Neural cell (in vitro differentiated cells): Measurements from ENCODE around the gene FCAMR. TPM values are rescaled to one million over a fixed set of nuclear protein-coding genes. Genes with fewer than 3 reads are reported as not detected.

Experiments used
- H2AFZ ChIP-seq: fragments of 200-600, 300-800 bp; sonication (generic), shearing (Covaris generic); 2 replicates; pipeline ENCODE4 v1.6.0; 2014; ENCODE audit warnings: low read depth, mild to moderate bottlenecking, antibody characterized with exemption, low read length, moderate library complexity
- H3F3A ChIP-seq: fragments of 200-600 bp; shearing (Covaris generic); 2 replicates; pipeline ENCODE4 v1.6.1; 2016; ENCODE audit warnings: mild to moderate bottlenecking, moderate library complexity, mixed read lengths, antibody characterized with exemption, low read length; ENCODE audit not compliant: insufficient read depth, poor library complexity, severe bottlenecking
- H3K27ac ChIP-seq: fragments of 200-600, 300-800 bp; sonication (generic), shearing (Covaris generic); 2 replicates; pipeline ENCODE4 v1.5.1; 2014; ENCODE audit warnings: mild to moderate bottlenecking, low read length, moderate library complexity
- H3K27me3 ChIP-seq: fragments of 300-800, 200-600 bp; sonication (generic), shearing (Covaris generic); 2 replicates; pipeline ENCODE4 v1.6.0; 2014; ENCODE audit warnings: mild to moderate bottlenecking, low read depth, low read length, moderate library complexity; ENCODE audit not compliant: insufficient read depth
- H3K36me3 ChIP-seq: fragments of 300-800, 200-600 bp; sonication (generic), shearing (Covaris generic); 2 replicates; pipeline ENCODE4 v1.5.1; 2014; ENCODE audit warnings: mild to moderate bottlenecking, antibody characterized with exemption, low read length, moderate library complexity; ENCODE audit not compliant: insufficient read depth
- H3K4me2 ChIP-seq: fragments of 300-800, 200-600 bp; sonication (generic), shearing (Covaris generic); 2 replicates; pipeline ENCODE4 v1.6.0; 2014; ENCODE audit warnings: mild to moderate bottlenecking, low read length
- H3K4me3 ChIP-seq: fragments of 300-800, 200-600 bp; sonication (generic), shearing (Covaris generic); 2 replicates; pipeline ENCODE4 v1.5.1; 2014; ENCODE audit warnings: mild to moderate bottlenecking, low read length, moderate library complexity
- H3K79me2 ChIP-seq: fragments of 200-600 bp; shearing (Covaris generic); replicated peaks from 2 replicates; pipeline ENCODE4 v1.6.0; 2014; ENCODE audit warnings: mild to moderate bottlenecking, low read length, moderate library complexity; ENCODE audit not compliant: insufficient read depth
- H3K9ac ChIP-seq: fragments of 300-800, 200-600 bp; sonication (generic), shearing (Covaris generic); 2 replicates; pipeline ENCODE4 v1.6.1; 2016; ENCODE audit warnings: mild to moderate bottlenecking, low read length, mixed read lengths
- H3K9me2 ChIP-seq: fragments of 200-600 bp; shearing (Covaris generic); 2 replicates; pipeline ENCODE4 v1.6.1; 2016; ENCODE audit warnings: mild to moderate bottlenecking, low read length, mixed read lengths; ENCODE audit not compliant: insufficient read depth
- H3K9me3 ChIP-seq: fragments of 200-600, 300-800 bp; sonication (generic), shearing (Covaris generic); 2 replicates; pipeline ENCODE4 v1.6.1; 2016; ENCODE audit warnings: mild to moderate bottlenecking, mixed run types, low read length, moderate library complexity, mixed read lengths
- H4K20me1 ChIP-seq: fragments of 200-600 bp; shearing (Covaris generic); 2 replicates; pipeline ENCODE4 v1.6.1; 2016; ENCODE audit warnings: mild to moderate bottlenecking, mixed run types; ENCODE audit not compliant: insufficient read depth
- CTCF ChIP-seq: fragments of 450-650 bp; IDR thresholded peaks from 2 replicates; pipeline ENCODE4 v1.5.1; 2014; ENCODE audit warnings: antibody characterized with exemption, mild to moderate bottlenecking, moderate library complexity; ENCODE audit not compliant: poor library complexity, severe bottlenecking
- EP300 ChIP-seq: fragments of 450-650 bp; conservative IDR thresholded peaks from 2 replicates; pipeline ENCODE4 v1.6.1; 2014; ENCODE audit warnings: antibody characterized with exemption, mild to moderate bottlenecking, moderate library complexity; ENCODE audit not compliant: poor library complexity, severe bottlenecking
- EZH2 ChIP-seq: fragments of 200-600, 300-800 bp; shearing (Covaris generic), sonication (generic); IDR thresholded peaks from 2 replicates; pipeline ENCODE4 v1.6.1; 2014; ENCODE audit warnings: antibody characterized with exemption, low read length, borderline replicate concordance, mild to moderate bottlenecking; ENCODE audit not compliant: insufficient read depth, poor library complexity, severe bottlenecking
- MXI1 ChIP-seq: fragments of 450-650 bp; conservative IDR thresholded peaks from 2 replicates; pipeline ENCODE4 v1.6.1; 2014; ENCODE audit warnings: antibody characterized with exemption, mild to moderate bottlenecking; ENCODE audit not compliant: poor library complexity, severe bottlenecking
- POLR2AphosphoS5 ChIP-seq: IDR thresholded peaks from 2 replicates; pipeline ENCODE4 v1.6.1; 2012
- RAD21 ChIP-seq: fragments of 450-650 bp; conservative IDR thresholded peaks from 2 replicates; pipeline ENCODE4 v1.6.1; 2014; ENCODE audit warnings: antibody characterized with exemption, mild to moderate bottlenecking, moderate library complexity
- REST ChIP-seq: IDR thresholded peaks from 2 replicates; pipeline ENCODE4 v1.6.1; 2012; ENCODE audit warnings: borderline replicate concordance
- SMC3 ChIP-seq: fragments of 450-650 bp; conservative IDR thresholded peaks from 2 replicates; pipeline ENCODE4 v1.6.1; 2014; ENCODE audit warnings: antibody characterized with exemption, mild to moderate bottlenecking, moderate library complexity; ENCODE audit not compliant: poor library complexity
- TAF1 ChIP-seq: IDR thresholded peaks from 2 replicates; pipeline ENCODE4 v1.6.1; 2012; ENCODE audit warnings: low read depth
- polyA plus RNA-seq: library from polyadenylated mRNA; depleted of rRNA; stranded (reverse); fragments of >200 nt; gene quantifications from 2 replicates; pipeline ENCODE4 v1.2.3, GENCODE V29; 2014

Gene FCAMR
- polyA plus RNA-seq, 1 donor from 2014 or later: not detected

- H3K9me2 ChIP-seq: no peaks in the 10 kb centered on the region
- no peaks in the 10 kb centered on the region for H3F3A ChIP-seq
- H3K4me3 ChIP-seq: no peak overlapping the region
- no peak overlapping the region for H3K9ac ChIP-seq
- H3K36me3 ChIP-seq: no peaks in the 10 kb centered on the region
- TF ChIP-seq SMC3: no peak
- TF ChIP-seq EZH2: no peak
- no peak for TF ChIP-seq MXI1
- no peak for TF ChIP-seq RAD21
- no peak for TF ChIP-seq CTCF
- TF ChIP-seq EP300: no peak
- no peak overlapping the region for H3K27ac ChIP-seq
- H4K20me1 ChIP-seq: no peaks in the 10 kb centered on the region
- H3K79me2 ChIP-seq: no peaks in the 10 kb centered on the region
- no peaks in the 10 kb centered on the region for H3K27me3 ChIP-seq
- no peak overlapping the region for H3K4me2 ChIP-seq
- H2AFZ ChIP-seq: no peak overlapping the region
- no peaks in the 10 kb centered on the region for H3K9me3 ChIP-seq
Measured at GRCh38 chr1:206954459-206955342, 15.6 kb downstream of the FCAMR start.

GRCh38 chr1:206953626-206954025 is 16.6 kb downstream of the FCAMR start:
- Histone ChIP-seq H3K4me2 (no peak overlapping the region), H3K9me2 (no peaks in the 10 kb centered on the region), H3K79me2 (no peaks in the 10 kb centered on the region), H3F3A (no peaks in the 10 kb centered on the region), H3K27me3 (no peaks in the 10 kb centered on the region), H3K27ac (no peak overlapping the region), H3K9me3 (no peaks in the 10 kb centered on the region), H3K9ac (no peak overlapping the region), H4K20me1 (no peaks in the 10 kb centered on the region), H3K36me3 (no peaks in the 10 kb centered on the region), H3K4me3 (no peak overlapping the region), H2AFZ (no peak overlapping the region)
- TF ChIP-seq POLR2AphosphoS5: no peak
- TF ChIP-seq SMC3: no peak
- no peak for TF ChIP-seq MXI1
- no peak for TF ChIP-seq TAF1
- TF ChIP-seq EZH2: no peak
- no peak for TF ChIP-seq CTCF
- no peak for TF ChIP-seq RAD21
- TF ChIP-seq REST: no peak
